HepG2 (cell line): ENCODE measurements around the gene ZNF618. TPM values are rescaled to one million over a fixed set of nuclear protein-coding genes. Genes with fewer than 3 reads are reported as not detected.

Experiments
- ADNP ChIP-seq: sonication (generic); formaldehyde crosslinking; IDR thresholded peaks from 2 replicates; pipeline ENCODE4 v1.4.0; 2020; ENCODE audit warnings: missing genetic modification reagents
- DZIP1 ChIP-seq: sonication (generic); formaldehyde crosslinking; IDR thresholded peaks from 2 replicates; pipeline ENCODE4 v1.5.0; 2020; ENCODE audit warnings: mild to moderate bottlenecking, missing genetic modification reagents
- GABPA ChIP-seq, 2 experiments: IDR thresholded peaks; 2 replicates each; pipeline ENCODE4 v1.6.1; 2011 to 2016; ENCODE audit warnings: low read depth in 2 of 2, low read length in 1 of 2, missing biosample characterization in 1 of 2, missing genetic modification characterization in 1 of 2
- HBP1 ChIP-seq: IDR thresholded peaks from 2 replicates; pipeline ENCODE4 v1.6.1; 2016; ENCODE audit warnings: low read depth, control low read depth
- HIVEP1 ChIP-seq: sonication (generic); formaldehyde crosslinking; IDR thresholded peaks from 2 replicates; pipeline ENCODE4 v1.4.0; 2020; ENCODE audit warnings: mild to moderate bottlenecking, missing genetic modification reagents
- HNF4A ChIP-seq: sonication (generic); formaldehyde crosslinking; IDR thresholded peaks from 2 replicates; pipeline ENCODE4 v1.4.0; 2020; ENCODE audit warnings: missing genetic modification reagents
- KAT2B ChIP-seq: fragments of 150-350 bp; IDR thresholded peaks from 2 replicates; pipeline ENCODE4 v1.6.1; 2014; ENCODE audit warnings: low read depth, low read length, borderline replicate concordance
- KDM6A ChIP-seq: IDR thresholded peaks from 2 replicates; pipeline ENCODE4 v1.6.1; 2016; ENCODE audit warnings: low read depth
- MZF1 ChIP-seq: sonication (generic); formaldehyde crosslinking; IDR thresholded peaks from 2 replicates; pipeline ENCODE4 v1.8.1; 2023; ENCODE audit warnings: mild to moderate bottlenecking, missing genetic modification reagents, borderline replicate concordance
- PCBP1 ChIP-seq: fragments of 200-400 bp; formaldehyde crosslinking; IDR thresholded peaks from 2 replicates; pipeline ENCODE4 v1.6.1; 2017; ENCODE audit warnings: mild to moderate bottlenecking, low read depth, low read length, borderline replicate concordance
- POLR2G ChIP-seq: fragments of 200-400 bp; formaldehyde crosslinking; IDR thresholded peaks from 2 replicates; pipeline ENCODE4 v1.6.1; 2018; ENCODE audit warnings: mild to moderate bottlenecking, low read depth, low read length, moderate library complexity
- RCOR2 ChIP-seq: IDR thresholded peaks from 2 replicates; pipeline ENCODE4 v1.6.1; 2016; ENCODE audit warnings: missing biosample characterization, missing genetic modification reagents
- SIN3A ChIP-seq: IDR thresholded peaks from 2 replicates; pipeline ENCODE4 v1.6.1; 2011; ENCODE audit warnings: low read depth, mild to moderate bottlenecking, control low read depth, low read length, borderline replicate concordance
- SMARCC2 ChIP-seq: fragments of 450-650 bp; IDR thresholded peaks from 2 replicates; pipeline ENCODE4 v1.6.1; 2017; ENCODE audit warnings: antibody characterized with exemption, mild to moderate bottlenecking
- ZFAT ChIP-seq: sonication (generic); formaldehyde crosslinking; conservative IDR thresholded peaks from 2 replicates; pipeline ENCODE4 v1.8.1; 2023; ENCODE audit warnings: missing genetic modification reagents, inconsistent platforms
- ZFP36L1 ChIP-seq: sonication (generic); formaldehyde crosslinking; IDR thresholded peaks from 2 replicates; pipeline ENCODE4 v1.8.0; 2022; ENCODE audit warnings: mild to moderate bottlenecking, missing genetic modification reagents, moderate library complexity
- ZNF275 ChIP-seq: sonication (generic); formaldehyde crosslinking; IDR thresholded peaks from 2 replicates; pipeline ENCODE4 v1.8.0; 2022; ENCODE audit warnings: missing genetic modification reagents, mild to moderate bottlenecking, inconsistent platforms, borderline replicate concordance
- ZNF34 ChIP-seq: sonication (generic); formaldehyde crosslinking; IDR thresholded peaks from 2 replicates; pipeline ENCODE4 v1.4.0; 2020; ENCODE audit warnings: mild to moderate bottlenecking, missing genetic modification reagents, borderline replicate concordance
- ZNF44 ChIP-seq: sonication (generic); formaldehyde crosslinking; IDR thresholded peaks from 2 replicates; pipeline ENCODE4 v1.5.1; 2020; ENCODE audit warnings: mild to moderate bottlenecking, missing genetic modification reagents
- ZNF543 ChIP-seq: sonication (generic); formaldehyde crosslinking; IDR thresholded peaks from 2 replicates; pipeline ENCODE4 v1.4.0; 2020; ENCODE audit warnings: mild to moderate bottlenecking, missing genetic modification reagents
- ZNF549 ChIP-seq: sonication (generic); formaldehyde crosslinking; IDR thresholded peaks from 2 replicates; pipeline ENCODE4 v1.5.0; 2020; ENCODE audit warnings: missing genetic modification reagents
- ZNF569 ChIP-seq: sonication (generic); formaldehyde crosslinking; IDR thresholded peaks from 2 replicates; pipeline ENCODE4 v1.5.0; 2020; ENCODE audit warnings: mild to moderate bottlenecking, missing genetic modification reagents, moderate library complexity, borderline replicate concordance
- ZNF644 ChIP-seq: IDR thresholded peaks from 2 replicates; pipeline ENCODE4 v1.6.1; 2016; ENCODE audit warnings: low read depth
- ZNF800 ChIP-seq: sonication (generic); formaldehyde crosslinking; IDR thresholded peaks from 2 replicates; pipeline ENCODE4 v1.4.0; 2020; ENCODE audit warnings: missing genetic modification reagents
- polyA plus RNA-seq, 8 experiments: library from polyadenylated mRNA; depleted of rRNA in 3 of 8; stranded (reverse) in 7 of 8; unstranded in 1 of 8; fragments of >200 nt; fragmentation: Illumina TruSeq in 4 of 8; extraction: Trizol in 4 of 8; gene quantifications; 2 replicates each; pipeline versions ENCODE4 v1.2.1 to v1.2.3, GENCODE V29; 2011 to 2016; ENCODE audit warnings: low read depth in 4 of 8, missing spikeins in 1 of 8, mixed read lengths in 1 of 8; ENCODE audit not compliant: insufficient read depth in 1 of 8
- total RNA-seq, 5 experiments: library from RNA; depleted of rRNA; stranded (reverse); fragments of >200 nt; fragmentation: Illumina TruSeq; extraction: Trizol; gene quantifications; 2 replicates each; pipeline ENCODE4 v1.2.3, GENCODE V29; 2016; ENCODE audit warnings: low read depth in 1 of 5

Gene ZNF618
- total and polyA plus RNA-seq, 2 of the 13 experiments (the other 11 are each of a cell fraction or from before 2014, with no cell fraction given), result 0.07 TPM

- TF ChIP-seq ZNF800 (CRISPR knock-in tag) (no peak), ZFP36L1 (no peak), HBP1 (CRISPR knock-in tag) (no peak), ZNF644 (CRISPR knock-in tag) (no peak), RCOR2 (CRISPR knock-in tag) (no peak), ZNF549 (CRISPR knock-in tag) (no peak), ZNF543 (CRISPR knock-in tag) (peak; percentile 49; the same call in 1 of the 2 replicates), ZNF569 (no peak), KDM6A (peak; percentile 71), ZNF44 (CRISPR knock-in tag) (no peak), SIN3A (peak; percentile 39; the same call in 1 of the 2 replicates), HNF4A (CRISPR knock-in tag) (no peak), ADNP (CRISPR knock-in tag) (no peak), POLR2G (no peak), ZNF275 (CRISPR knock-in tag) (no peak), SMARCC2 (no peak), MZF1 (CRISPR knock-in tag) (no peak), KAT2B (no peak), GABPA (IDR thresholded peaks at IDR 0.05; ENCODE audit: low read depth, low read length) (no peak), GABPA (CRISPR knock-in tag; IDR thresholded peaks at IDR 0.05; ENCODE audit: low read depth) (peak; percentile 17; the same call in 1 of the 2 replicates), PCBP1 (no peak), HIVEP1 (peak; percentile 52; the same call in 1 of the 2 replicates), DZIP1 (CRISPR knock-in tag) (no peak), ZNF34 (CRISPR knock-in tag) (no peak), ZFAT (CRISPR knock-in tag) (no peak)
Measured at GRCh38 chr9:114098936-114099668, 223.0 kb downstream of the ZNF618 start, which contains the start of gene KIF12 (continued).
